H1 (cell line): ENCODE results near the gene TAX1BP1. TPM values are rescaled to one million over a fixed set of nuclear protein-coding genes. Genes with fewer than 3 reads are reported as not detected.

Experiments used
- polyA plus RNA-seq, 7 experiments: library from polyadenylated mRNA; depleted of rRNA in 3 of 7; stranded (reverse) in 5 of 7; unstranded in 2 of 7; fragments of >200 nt in 5 of 7; fragments of 200-250 nt in 2 of 7; gene quantifications; 1 replicate in 5 of 7; 2 replicates in 1 of 7; 4 replicates in 1 of 7; pipeline versions ENCODE4 v1.2.1 to v1.2.3, GENCODE V29; 2011 to 2013; ENCODE audit warnings: missing spikeins in 2 of 7, mixed read lengths in 2 of 7
- total RNA-seq: library from RNA; stranded (reverse); fragmentation: NEBNext Ultra II Directional; extraction: Animal tissue kit (Norgen Biotek cat#: 25700); gene quantifications from 2 replicates; pipeline ENCODE4 v1.2.1, GENCODE V29; 2021
- TF ChIP-seq, protein P1 (sequence below): IDR thresholded peaks from 2 replicates; pipeline ENCODE4 v1.6.1; 2011; ENCODE audit warnings: low read depth, mild to moderate bottlenecking, low read length; ENCODE audit not compliant: insufficient read depth

Gene TAX1BP1
- total and polyA plus RNA-seq, 2 of the 8 experiments (the other 6 are each of a cell fraction or from before 2014, with no cell fraction given): 56.0 to 62.7 TPM

DNA sequence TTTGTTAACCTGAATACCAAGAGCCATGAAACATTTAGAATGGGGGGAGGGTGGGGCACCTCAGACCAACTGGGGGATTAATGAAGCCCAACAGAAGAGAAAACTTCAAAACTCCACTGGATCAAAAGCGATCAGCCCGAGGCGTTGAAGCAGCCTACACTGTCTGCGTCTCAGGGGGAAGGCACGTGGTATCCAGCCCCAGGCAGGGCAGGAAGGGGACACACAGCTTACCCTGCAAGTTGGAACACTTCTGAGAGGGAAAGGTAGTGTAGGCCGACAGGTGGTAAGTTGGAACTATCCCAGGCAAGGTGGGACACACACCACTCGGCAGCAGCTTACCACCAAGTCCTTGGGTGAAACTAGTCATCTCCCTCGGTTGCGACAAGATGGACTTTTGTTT lies 102.9 kb downstream of the TAX1BP1 start (continued):
- TF ChIP-seq, protein P1, sequence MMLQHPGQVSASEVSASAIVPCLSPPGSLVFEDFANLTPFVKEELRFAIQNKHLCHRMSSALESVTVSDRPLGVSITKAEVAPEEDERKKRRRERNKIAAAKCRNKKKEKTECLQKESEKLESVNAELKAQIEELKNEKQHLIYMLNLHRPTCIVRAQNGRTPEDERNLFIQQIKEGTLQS: no peak
